Sigmoid colon (tissue), 7 donors: ENCODE results near the gene CFAP141. TPM values are rescaled to one million over a fixed set of nuclear protein-coding genes. Genes with fewer than 3 reads are reported as not detected.
A peak's percentile ranks its signal among the peaks of the same experiment; 100 is the strongest.

Source experiments
- DNase-seq: peaks from one replicate; pipeline ENCODE4 v3.0.0-alpha.2; 2019
- H3K27ac ChIP-seq, 4 donors: fragments of 200-600 bp; sonication (generic); one replicate each; pipeline ENCODE4 v1.5.1; 2016 to 2019; ENCODE audit warnings: mild to moderate bottlenecking in 1 of 4
- H3K27me3 ChIP-seq, 3 donors: fragments of 200-600 bp; sonication (generic); one replicate each; pipeline ENCODE4 v1.5.1; 2019; ENCODE audit warnings: mild to moderate bottlenecking in 1 of 3
- H3K36me3 ChIP-seq, 4 donors: fragments of 200-600 bp; sonication (generic); one replicate each; pipeline ENCODE4 v1.5.1; 2016 to 2019
- H3K4me1 ChIP-seq, 4 donors: fragments of 200-600 bp; sonication (generic); one replicate each; pipeline ENCODE4 v1.5.1; 2017 to 2019
- H3K4me3 ChIP-seq, 4 donors: fragments of 200-600 bp; sonication (generic); one replicate each; pipeline ENCODE4 v1.5.1; 2017 to 2019; ENCODE audit warnings: mild to moderate bottlenecking in 2 of 4, moderate library complexity in 1 of 4
- H3K9me3 ChIP-seq, 4 donors: fragments of 200-600 bp in 3 of 4; sonication (generic) in 3 of 4; one replicate each; pipeline versions ENCODE4 v1.5.1 to v1.6.1; 2013 to 2019
- CTCF ChIP-seq, 4 experiments: fragments of 450-650 bp in 3 of 4; fragments of 200-600 bp in 1 of 4; IDR thresholded peaks; one replicate each; pipeline ENCODE4 v1.5.1; 2016 to 2019; ENCODE audit warnings: antibody characterized with exemption in 4 of 4, mild to moderate bottlenecking in 3 of 4, moderate library complexity in 2 of 4
- EP300 ChIP-seq, 4 donors: sonication (generic); formaldehyde crosslinking; IDR thresholded peaks; one replicate each; pipeline ENCODE4 v1.6.1; 2017; ENCODE audit warnings: antibody characterized with exemption in 4 of 4
- POLR2A ChIP-seq, 2 donors: fragments of 450-650 bp; IDR thresholded peaks; one replicate each; pipeline ENCODE4 v1.6.1; 2016; ENCODE audit warnings: antibody characterized with exemption in 2 of 2, mild to moderate bottlenecking in 2 of 2, moderate library complexity in 2 of 2
- POLR2AphosphoS5 ChIP-seq, 4 donors: sonication (generic); formaldehyde crosslinking; IDR thresholded peaks; one replicate each; pipeline ENCODE4 v1.6.1; 2017; ENCODE audit warnings: antibody characterized with exemption in 4 of 4
- WGBS, 2 donors: extraction: QIAGEN DNeasy Blood & Tissue Kit; methylation state at CpG; one replicate each; pipeline ENCODE4 v1.1.7; 2013; 5-methylcytosine and 5-hydroxymethylcytosine counted together
- intact Hi-C: fragments of 100-400 bp; cut with DNase I; formaldehyde crosslinking; loops from one replicate; pipeline ENCODE4 v1.15.1; 2023
- polyA plus RNA-seq, 3 donors: library from polyadenylated mRNA; stranded (reverse); fragments of 200-250 nt; gene quantifications; one replicate each; pipeline ENCODE4 v1.2.3, GENCODE V29; 2013
- total RNA-seq, 4 donors: library from RNA; depleted of rRNA; stranded (reverse); fragments of >200 nt; gene quantifications; one replicate each; pipeline ENCODE4 v1.1.0, GENCODE V29; 2016
- donor health status: healthy with polysubstance abuse.
- donor health status: Bipolar disorder and iron deficiency.
- donor health status: healthy.

The CFAP141 gene
- total and polyA plus RNA-seq, 7 donors = not detected

GRCh38 chr1:154225370-154225769, 19.2 kb upstream of the CFAP141 start:
- no peak overlapping the region for H3K4me3 ChIP-seq
- no peaks in the 10 kb centered on the region for H3K9me3 ChIP-seq
- H3K4me1 ChIP-seq = peaks cover 0 to 37% (median 31%) of the 10 kb centered on the region in 4 donors
- TF ChIP-seq EP300 (IDR thresholded peaks at IDR 0.05) (no peak), POLR2A (IDR thresholded peaks at IDR 0.05) (no peak), CTCF (IDR thresholded peaks at IDR 0.05) (no peak), POLR2AphosphoS5 (IDR thresholded peaks at IDR 0.05) (no peak)
- WGBS, 2 donors = 96 to 97% methylated on average over 2 of the region's 2 CpGs
- peaks cover 4 to 58% (median 29%) of the 10 kb centered on the region in 4 donors for H3K36me3 ChIP-seq
- intact Hi-C loops = no loop called here
- no peak for DNase-seq
- H3K27ac ChIP-seq = no peak overlapping the region
- H3K27me3 ChIP-seq = no peaks in the 10 kb centered on the region

- Histone ChIP-seq H3K36me3 (peaks cover 0 to 42% (median 13%) of the 10 kb centered on the region in 4 donors), H3K9me3 (no peaks in the 10 kb centered on the region), H3K4me1 (peaks cover 0 to 48% (median 42%) of the 10 kb centered on the region in 4 donors), H3K27ac (no peak overlapping the region), H3K27me3 (no peaks in the 10 kb centered on the region), H3K4me3 (no peak overlapping the region)
- 76 to 80% methylated on average over 2 of the region's 2 CpGs for WGBS, 2 donors
- intact Hi-C loops = no loop called here
- TF ChIP-seq EP300 (IDR thresholded peaks at IDR 0.05) (no peak), POLR2A (IDR thresholded peaks at IDR 0.05) (no peak), POLR2AphosphoS5 (IDR thresholded peaks at IDR 0.05) (no peak), CTCF (IDR thresholded peaks at IDR 0.05) (no peak)
- no peak for DNase-seq
Measured at GRCh38 chr1:154223621-154224020, 17.5 kb upstream of the CFAP141 start.

GRCh38 chr1:154222918-154223317, 16.8 kb upstream of the CFAP141 start:
- WGBS, 2 donors = 82 to 88% methylated on average over 1 of the region's 1 CpG
- Histone ChIP-seq H3K4me1 (peaks cover 0 to 55% (median 49%) of the 10 kb centered on the region in 4 donors), H3K27ac (peak overlapping the region in 2 of 4 donors; percentile 99)

GRCh38 chr1:154222518-154222917, 16.4 kb upstream of the CFAP141 start:
- 83 to 97% methylated on average over 1 of the region's 1 CpG for WGBS, 2 donors
- peak overlapping the region in 1 of 4 donors; percentile 80 for H3K4me3 ChIP-seq
- intact Hi-C loops = no loop called here
- peaks cover 6 to 42% (median 10%) of the 10 kb centered on the region in 4 donors for H3K36me3 ChIP-seq
- no peaks in the 10 kb centered on the region for H3K27me3 ChIP-seq
- H3K27ac ChIP-seq = peak overlapping the region; percentile 97 to 99 (median 98)
- H3K9me3 ChIP-seq = no peaks in the 10 kb centered on the region
- TF ChIP-seq CTCF (IDR thresholded peaks at IDR 0.05) (no peak), POLR2A (IDR thresholded peaks at IDR 0.05) (no peak), POLR2AphosphoS5 (IDR thresholded peaks at IDR 0.05) (no peak), EP300 (IDR thresholded peaks at IDR 0.05) (no peak)
- peaks cover 0 to 59% (median 52%) of the 10 kb centered on the region in 4 donors for H3K4me1 ChIP-seq
- no peak for DNase-seq

More at GRCh38 chr1:154222918-154223317, 16.8 kb upstream of the CFAP141 start:
- intact Hi-C loops = no loop called here
- Histone ChIP-seq H3K4me3 (no peak overlapping the region), H3K9me3 (no peaks in the 10 kb centered on the region), H3K36me3 (peaks cover 2 to 42% (median 10%) of the 10 kb centered on the region in 4 donors), H3K27me3 (no peaks in the 10 kb centered on the region)
- TF ChIP-seq EP300 (IDR thresholded peaks at IDR 0.05) (no peak), POLR2A (IDR thresholded peaks at IDR 0.05) (no peak), CTCF (IDR thresholded peaks at IDR 0.05) (no peak), POLR2AphosphoS5 (IDR thresholded peaks at IDR 0.05) (no peak)
- no peak for DNase-seq
